ENCODE measurements around the gene RELN. TPM values are rescaled to one million over a fixed set of nuclear protein-coding genes. Genes with fewer than 3 reads are reported as not detected.

RELN gene
- total RNA-seq, 1 experiment from 2014 or later = 0.20 TPM

- no peak overlapping the region for H3K9ac ChIP-seq (ENCODE audit: low read length)
- H3K27me3 ChIP-seq (ENCODE audit: insufficient read depth, low read length) = peaks cover 32% of the 10 kb centered on the region
- BruUV-seq (replicated peaks) = no TSS peak
- TF ChIP-seq CEBPB (IDR thresholded peaks at IDR 0.05; ENCODE audit: low read depth) (no peak), EZH2phosphoT487 (IDR thresholded peaks at IDR 0.05; ENCODE audit: borderline replicate concordance) (no peak), POLR2A (IDR thresholded peaks at IDR 0.05; ENCODE audit: borderline replicate concordance, extremely low read depth, insufficient read depth, insufficient read length) (no peak), ZFX (IDR thresholded peaks at IDR 0.05) (no peak), JUND (IDR thresholded peaks at IDR 0.05) (no peak), SIN3A (IDR thresholded peaks at IDR 0.05; ENCODE audit: low read depth) (no peak)
- TF ChIP-seq, protein P1, sequence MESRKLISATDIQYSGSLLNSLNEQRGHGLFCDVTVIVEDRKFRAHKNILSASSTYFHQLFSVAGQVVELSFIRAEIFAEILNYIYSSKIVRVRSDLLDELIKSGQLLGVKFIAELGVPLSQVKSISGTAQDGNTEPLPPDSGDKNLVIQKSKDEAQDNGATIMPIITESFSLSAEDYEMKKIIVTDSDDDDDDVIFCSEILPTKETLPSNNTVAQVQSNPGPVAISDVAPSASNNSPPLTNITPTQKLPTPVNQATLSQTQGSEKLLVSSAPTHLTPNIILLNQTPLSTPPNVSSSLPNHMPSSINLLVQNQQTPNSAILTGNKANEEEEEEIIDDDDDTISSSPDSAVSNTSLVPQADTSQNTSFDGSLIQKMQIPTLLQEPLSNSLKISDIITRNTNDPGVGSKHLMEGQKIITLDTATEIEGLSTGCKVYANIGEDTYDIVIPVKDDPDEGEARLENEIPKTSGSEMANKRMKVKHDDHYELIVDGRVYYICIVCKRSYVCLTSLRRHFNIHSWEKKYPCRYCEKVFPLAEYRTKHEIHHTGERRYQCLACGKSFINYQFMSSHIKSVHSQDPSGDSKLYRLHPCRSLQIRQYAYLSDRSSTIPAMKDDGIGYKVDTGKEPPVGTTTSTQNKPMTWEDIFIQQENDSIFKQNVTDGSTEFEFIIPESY (IDR thresholded peaks at IDR 0.05; ENCODE audit: extremely low read depth, insufficient replicate concordance, low read length) = no peak
- intact Hi-C loops (cut with micrococcal nuclease) = no loop called here
- H3K79me2 ChIP-seq (ENCODE audit: insufficient read depth, low read length) = no peaks in the 10 kb centered on the region
- H3K9me2 ChIP-seq (ENCODE audit: insufficient read depth) = no peaks in the 10 kb centered on the region
- ChIA-PET POLR2A (no interaction called here), RAD21 (ENCODE audit: low non-redundant PET in 1 of 2, low total read pairs in 2 of 2, uncharacterized antibody in 2 of 2, unreplicated experiment in 2 of 2) (interaction anchor here in 1 of 2 experiments (0.7 kb wide), 1 partner anchor 217 kb away, joined by 11 read pairs; no protein-coding TSS in a partner anchor), CTCF (no interaction called here)
- no peak overlapping the region for H3K4me3 ChIP-seq (replicated peaks in 1 of 2; ENCODE audit: low read depth in 1 of 2, low read length in 2 of 2)
- H3K4me1 ChIP-seq (ENCODE audit: control insufficient read depth in 1 of 2, insufficient read depth in 2 of 2, low read length in 2 of 2) = no peaks in the 10 kb centered on the region
- no peak for DNase-seq (ENCODE audit: low read depth, low spot score)
- H2AFZ ChIP-seq (ENCODE audit: low read depth, low read length, poor library complexity, severe bottlenecking) = no peak overlapping the region
- no peaks in the 10 kb centered on the region for H3K36me3 ChIP-seq (ENCODE audit: control insufficient read depth in 1 of 2, insufficient read depth in 2 of 2, low read length in 2 of 2)
- H3K9me3 ChIP-seq (ENCODE audit: control insufficient read depth in 1 of 2, insufficient read depth in 1 of 2, low read depth in 1 of 2, low read length in 2 of 2) = no peaks in the 10 kb centered on the region
- no peaks in the 10 kb centered on the region for H4K20me1 ChIP-seq (ENCODE audit: insufficient read depth)
- ATAC-seq = no peak
- no peak overlapping the region for H3K27ac ChIP-seq (ENCODE audit: low read depth, low read length)
- no peak overlapping the region for H3K4me2 ChIP-seq (ENCODE audit: low read length)
Measured at GRCh38 chr7:103773726-103774125, 215.7 kb downstream of the RELN start.

DNA sequence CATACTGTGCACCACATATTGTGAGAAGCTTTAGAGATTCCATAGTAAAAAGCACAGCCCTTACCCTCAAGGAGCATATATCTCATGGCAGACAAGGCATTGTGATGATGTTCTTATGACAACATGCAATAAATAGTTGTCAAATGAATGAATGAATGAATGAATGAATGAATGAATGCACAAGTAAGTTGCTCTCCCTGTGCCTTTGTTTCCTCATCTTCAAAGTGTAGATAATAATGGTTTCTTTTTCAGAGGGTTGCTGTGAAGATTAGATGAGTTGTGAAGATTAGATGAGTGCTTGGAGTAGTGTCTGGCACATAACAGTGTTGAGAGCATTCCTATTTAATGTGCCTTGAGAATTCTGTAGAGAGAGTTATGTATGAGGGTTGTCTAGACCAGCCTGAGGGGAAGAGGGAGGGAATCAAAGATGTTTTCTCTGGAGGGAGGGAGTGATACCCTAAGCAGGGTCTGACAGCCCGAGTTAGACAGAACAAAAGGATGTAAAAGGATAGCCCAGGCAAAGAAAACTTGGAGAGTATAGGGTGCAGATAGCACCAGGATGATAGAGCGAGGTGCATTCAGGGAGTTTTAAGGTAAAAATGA lies 217.2 kb downstream of the RELN start:
- POLR2A ChIA-PET = no interaction called here
- ATAC-seq (no peak), DNase-seq (ENCODE audit: low read depth, low spot score) (no peak)
- Histone ChIP-seq H2AFZ (ENCODE audit: low read depth, low read length, poor library complexity, severe bottlenecking) (no peak overlapping the region), H3K9me3 (ENCODE audit: control insufficient read depth in 1 of 2, insufficient read depth in 1 of 2, low read depth in 1 of 2, low read length in 2 of 2) (no peaks in the 10 kb centered on the region), H3K79me2 (ENCODE audit: insufficient read depth, low read length) (no peaks in the 10 kb centered on the region), H3K9me2 (ENCODE audit: insufficient read depth) (no peaks in the 10 kb centered on the region), H3K4me3 (replicated peaks in 1 of 2; ENCODE audit: low read depth in 1 of 2, low read length in 2 of 2) (no peak overlapping the region), H3K4me2 (ENCODE audit: low read length) (no peak overlapping the region), H3K4me1 (ENCODE audit: control insufficient read depth in 1 of 2, insufficient read depth in 2 of 2, low read length in 2 of 2) (no peaks in the 10 kb centered on the region), H3K36me3 (ENCODE audit: control insufficient read depth in 1 of 2, insufficient read depth in 2 of 2, low read length in 2 of 2) (no peaks in the 10 kb centered on the region), H3K27ac (ENCODE audit: low read depth, low read length) (no peak overlapping the region), H3K27me3 (ENCODE audit: insufficient read depth, low read length) (peaks cover 30% of the 10 kb centered on the region), H3K9ac (ENCODE audit: low read length) (no peak overlapping the region), H4K20me1 (ENCODE audit: insufficient read depth) (no peaks in the 10 kb centered on the region)
- RAD21 ChIA-PET (ENCODE audit: low non-redundant PET in 1 of 2, low total read pairs in 2 of 2, uncharacterized antibody in 2 of 2, unreplicated experiment in 2 of 2) = no interaction called here
- CTCF ChIA-PET = no interaction called here
- intact Hi-C loops (cut with micrococcal nuclease) = no loop called here
- no TSS peak for BruUV-seq (replicated peaks)
- TF ChIP-seq EZH2 (IDR thresholded peaks at IDR 0.05) (no peak), EZH2phosphoT487 (IDR thresholded peaks at IDR 0.05; ENCODE audit: borderline replicate concordance) (no peak), ZFX (IDR thresholded peaks at IDR 0.05) (no peak), JUND (IDR thresholded peaks at IDR 0.05) (no peak), SRF (IDR thresholded peaks at IDR 0.05; ENCODE audit: low read depth) (no peak), ZNF274 (IDR thresholded peaks at IDR 0.05; ENCODE audit: low read depth, low read length) (no peak), YY1 (IDR thresholded peaks at IDR 0.05; ENCODE audit: extremely low read depth, insufficient replicate concordance, low read depth, low read length) (no peak), SIN3A (IDR thresholded peaks at IDR 0.05; ENCODE audit: low read depth) (no peak), ELF1 (IDR thresholded peaks at IDR 0.05; ENCODE audit: borderline replicate concordance, low read depth) (no peak), FOSL1 (IDR thresholded peaks at IDR 0.05; ENCODE audit: low read depth) (no peak), TCF7L2 (IDR thresholded peaks at IDR 0.05; ENCODE audit: borderline replicate concordance, extremely low read depth, insufficient read depth, insufficient read length) (no peak), EGR1 (IDR thresholded peaks at IDR 0.05; ENCODE audit: low read depth) (no peak)
- TF ChIP-seq, protein P1 (IDR thresholded peaks at IDR 0.05; ENCODE audit: extremely low read depth, insufficient replicate concordance, low read length) = no peak
- TF ChIP-seq, protein P2, sequence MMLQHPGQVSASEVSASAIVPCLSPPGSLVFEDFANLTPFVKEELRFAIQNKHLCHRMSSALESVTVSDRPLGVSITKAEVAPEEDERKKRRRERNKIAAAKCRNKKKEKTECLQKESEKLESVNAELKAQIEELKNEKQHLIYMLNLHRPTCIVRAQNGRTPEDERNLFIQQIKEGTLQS (IDR thresholded peaks at IDR 0.05) = no peak
- TF ChIP-seq, protein P3, sequence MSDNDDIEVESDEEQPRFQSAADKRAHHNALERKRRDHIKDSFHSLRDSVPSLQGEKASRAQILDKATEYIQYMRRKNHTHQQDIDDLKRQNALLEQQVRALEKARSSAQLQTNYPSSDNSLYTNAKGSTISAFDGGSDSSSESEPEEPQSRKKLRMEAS (IDR thresholded peaks at IDR 0.05) = no peak

All from HCT116 (cell line).